ENCODE measurements around the gene CALN1.
"Not testable (repeated sequence)": the region's sequence is repeated elsewhere in the genome, so short reads cannot be mapped to it uniquely, and the experiment has no call there.

The CALN1 gene

DNA sequence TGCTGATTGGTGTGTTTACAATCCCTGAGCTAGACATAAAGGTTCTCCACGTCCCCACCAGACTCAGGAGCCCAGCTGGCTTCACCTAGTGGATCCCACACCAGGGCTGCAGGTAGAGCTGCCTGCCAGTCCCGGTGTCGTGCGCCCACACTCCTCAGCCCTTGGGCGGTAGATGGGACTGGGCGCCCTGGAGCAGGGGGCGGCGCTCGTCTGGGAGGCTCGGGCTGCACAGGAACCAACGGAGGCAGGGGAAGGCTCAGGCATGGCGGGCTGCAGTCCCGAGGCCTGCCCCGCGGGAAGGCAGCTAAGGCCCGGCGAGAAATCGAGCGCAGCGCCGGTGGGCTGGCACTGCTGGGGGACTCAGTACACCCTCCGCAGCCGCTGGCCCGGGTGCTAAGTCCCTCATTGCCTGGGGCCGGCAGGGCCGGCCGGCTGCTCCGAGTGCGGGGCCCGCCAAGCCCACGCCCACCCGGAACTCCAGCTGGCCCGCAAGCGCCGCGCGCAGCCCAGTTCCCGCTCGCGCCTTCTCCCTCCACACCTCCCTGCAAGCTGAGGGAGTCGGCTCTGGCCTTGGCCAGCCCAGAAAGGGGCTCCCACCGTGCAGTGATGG is 674.1 kb downstream of the CALN1 start:
- not testable (repeated sequence) for DNase-seq (ENCODE audit: low spot score)

DNA sequence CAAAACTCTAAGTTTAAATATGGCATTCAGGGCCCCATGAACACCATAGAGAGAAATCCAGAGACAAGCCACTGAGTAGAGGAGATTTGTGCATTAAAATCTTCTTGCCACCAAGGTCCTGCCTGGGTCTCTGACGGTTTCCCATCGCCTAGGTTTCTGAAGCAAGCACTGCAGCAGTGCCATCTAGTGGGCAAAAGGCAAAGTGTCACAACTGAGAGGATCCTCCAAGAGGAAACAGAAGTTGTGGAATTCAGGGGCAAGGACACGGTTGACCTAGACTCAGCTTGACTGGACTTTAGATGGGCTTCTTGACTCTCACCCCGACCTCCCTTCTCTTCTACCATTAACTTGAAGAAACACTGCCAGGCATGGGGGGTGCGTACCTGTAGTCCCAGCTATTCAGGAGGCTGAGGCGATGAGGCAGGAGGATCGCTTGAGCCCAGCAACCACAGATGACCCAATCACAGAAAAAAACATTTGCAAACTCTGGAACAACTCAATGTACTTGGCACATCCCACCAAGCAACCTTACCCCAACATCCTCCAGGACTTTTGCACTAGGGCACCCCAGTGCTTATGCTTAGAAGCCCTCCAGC is 676.1 kb downstream of the CALN1 start:
- DNase-seq (ENCODE audit: low spot score): peak; percentile 62

- DNase-seq (ENCODE audit: low spot score): peak; percentile 70
Measured at GRCh38 chr7:71733107-71733870, 678.8 kb downstream of the CALN1 start.

- no peak for DNase-seq (ENCODE audit: low spot score)
Measured at GRCh38 chr7:71731740-71732139, 680.4 kb downstream of the CALN1 start.

Data from RKO (cell line).